ENCODE data around the gene LYSMD1. TPM values are rescaled to one million over a fixed set of nuclear protein-coding genes. Genes with fewer than 3 reads are reported as not detected.

Gene LYSMD1
- total RNA-seq, 1 experiment from 2014 or later = 5.1 TPM

- Histone ChIP-seq H3K27ac (ENCODE audit: low read length) (no peak overlapping the region), H3K36me3 (ENCODE audit: control insufficient read depth, insufficient read depth, low read length) (no peaks in the 10 kb centered on the region), H3K4me3 (ENCODE audit: low read depth in 2 of 2, low read length in 2 of 2) (no peak overlapping the region), H3K4me1 (ENCODE audit: control insufficient read depth, insufficient read depth, low read length) (peaks cover 7% of the 10 kb centered on the region; the same call in 1 of the 2 replicates), H3K9me3 (ENCODE audit: control insufficient read depth, insufficient read depth, low read depth, low read length) (no peaks in the 10 kb centered on the region), H3K27me3 (ENCODE audit: control insufficient read depth, insufficient read depth, low read length) (no peaks in the 10 kb centered on the region)
- in situ Hi-C loops (cut with HindIII; ENCODE audit: low pct_unique_long_range_greater_than_20kb, low sequenced_read_pairs) = no loop called here
- BruUV-seq (replicated peaks) = no TSS peak
- intact Hi-C loops (cut with micrococcal nuclease; ENCODE audit: unreplicated experiment) = no loop called here
- TF ChIP-seq CTCF (IDR thresholded peaks at IDR 0.05) (no peak), REST (IDR thresholded peaks at IDR 0.05; ENCODE audit: insufficient read depth in 1 of 2, low read depth in 2 of 2, low read length in 1 of 2) (no peak), TCF7L2 (IDR thresholded peaks at IDR 0.05; ENCODE audit: low read depth, low read length) (no peak), POLR2AphosphoS5 (IDR thresholded peaks at IDR 0.05; ENCODE audit: low read depth, low read length) (no peak), SIN3A (IDR thresholded peaks at IDR 0.05; ENCODE audit: borderline replicate concordance, insufficient read depth, low read depth, low read length) (no peak)
- DNase-seq (ENCODE audit: low read depth, low spot score) (no peak), ATAC-seq (no peak)
- POLR2A ChIA-PET = no interaction called here
- CTCF ChIA-PET = interaction anchor here (0.6 to 0.9 kb wide), 2 partner anchors 45 to 59 kb away, joined by 6 to 9 read pairs; no protein-coding TSS in a partner anchor
Observed at GRCh38 chr1:151144474-151145303, 21.0 kb downstream of the LYSMD1 start.

GRCh38 chr1:151143986-151144385 is 21.7 kb downstream of the LYSMD1 start:
- Histone ChIP-seq H3K9me3 (ENCODE audit: control insufficient read depth, insufficient read depth, low read depth, low read length) (no peaks in the 10 kb centered on the region), H3K27me3 (ENCODE audit: control insufficient read depth, insufficient read depth, low read length) (no peaks in the 10 kb centered on the region), H3K36me3 (ENCODE audit: control insufficient read depth, insufficient read depth, low read length) (no peaks in the 10 kb centered on the region), H3K27ac (ENCODE audit: low read length) (no peak overlapping the region), H3K4me3 (ENCODE audit: low read depth in 2 of 2, low read length in 2 of 2) (no peak overlapping the region), H3K4me1 (ENCODE audit: control insufficient read depth, insufficient read depth, low read length) (peaks cover 7% of the 10 kb centered on the region; the same call in 1 of the 2 replicates)
- in situ Hi-C loops (cut with HindIII; ENCODE audit: low pct_unique_long_range_greater_than_20kb, low sequenced_read_pairs) = no loop called here
- ChIA-PET POLR2A (no interaction called here), CTCF (interaction anchor here (1.1 kb wide), 1 partner anchor 44 kb away, joined by 4 read pairs; no protein-coding TSS in a partner anchor)
- TF ChIP-seq REST (IDR thresholded peaks at IDR 0.05; ENCODE audit: insufficient read depth in 1 of 2, low read depth in 2 of 2, low read length in 1 of 2) = no peak
- TF ChIP-seq CTCF (IDR thresholded peaks at IDR 0.05) = no peak
- no peak for TF ChIP-seq SIN3A (IDR thresholded peaks at IDR 0.05; ENCODE audit: borderline replicate concordance, insufficient read depth, low read depth, low read length)
- TF ChIP-seq TCF7L2 (IDR thresholded peaks at IDR 0.05; ENCODE audit: low read depth, low read length) = no peak
- TF ChIP-seq POLR2AphosphoS5 (IDR thresholded peaks at IDR 0.05; ENCODE audit: low read depth, low read length) = no peak
- no TSS peak for BruUV-seq (replicated peaks)
- ATAC-seq = no peak
- no peak for DNase-seq (ENCODE audit: low read depth, low spot score)
- intact Hi-C loops (cut with micrococcal nuclease; ENCODE audit: unreplicated experiment) = no loop called here

All from Panc1 (cell line).